CD4-positive, alpha-beta memory T cell (primary cell): ENCODE measurements around the gene TCL1B. TPM values are rescaled to one million over a fixed set of nuclear protein-coding genes. Genes with fewer than 3 reads are reported as not detected.
A peak's percentile ranks its signal among the peaks of the same experiment; 100 is the strongest.

ENCODE experiments used
- CTCF ChIA-PET: fragments of 350-600 bp; sonication (Branson Sonifier 250); formaldehyde crosslinking; loops from one replicate; lab custom pipeline; 2021; ENCODE audit warnings: inconsistent platforms; ENCODE audit not compliant: partially characterized antibody; lab: Charles Lee
- POLR2A ChIA-PET: fragments of 350-600 bp; sonication (Branson Sonifier 250); formaldehyde crosslinking; loops from one replicate; lab custom pipeline; 2021; ENCODE audit not compliant: partially characterized antibody; lab: Charles Lee
- DNase-seq, 5 donors: peaks; one replicate each; pipeline versions ENCODE4 v3.0.0 to v3.0.0-alpha.2; 2020 to 2022; ENCODE audit warnings: mixed read lengths in 1 of 5
- H3K27ac ChIP-seq: one replicate; pipeline ENCODE4 v1.7.0; 2013; ENCODE audit warnings: low read depth, low read length
- H3K27me3 ChIP-seq: 2 replicates; pipeline ENCODE4 v1.7.0; 2013; ENCODE audit warnings: mild to moderate bottlenecking, low read length, moderate library complexity; ENCODE audit not compliant: insufficient read depth
- H3K36me3 ChIP-seq: 2 replicates; pipeline ENCODE4 v1.7.0; 2013; ENCODE audit warnings: mild to moderate bottlenecking, low read length, moderate library complexity; ENCODE audit not compliant: insufficient read depth
- H3K4me1 ChIP-seq: 2 replicates; pipeline ENCODE4 v1.7.0; 2013; ENCODE audit warnings: mild to moderate bottlenecking, low read length, moderate library complexity; ENCODE audit not compliant: insufficient read depth
- H3K4me3 ChIP-seq, 2 donors: one replicate each; pipeline ENCODE4 v1.7.0; 2013; ENCODE audit warnings: low read length in 2 of 2, mild to moderate bottlenecking in 1 of 2
- H3K9me3 ChIP-seq, 2 donors: one replicate each; pipeline ENCODE4 v1.7.0; 2013; ENCODE audit warnings: low read length in 2 of 2, control low read depth in 1 of 2; ENCODE audit not compliant: control insufficient read depth in 1 of 2
- H3K27ac Mint-ChIP-seq, 7 donors: one replicate each; pipeline ENCODE4 v1.8.0; 2020 to 2021; ENCODE audit warnings: mixed read lengths in 7 of 7, mild to moderate bottlenecking in 6 of 7, inconsistent platforms in 3 of 7, moderate library complexity in 3 of 7
- H3K27me3 Mint-ChIP-seq, 2 donors: one replicate each; pipeline ENCODE4 v1.8.0; 2020 to 2021; ENCODE audit warnings: mixed read lengths in 2 of 2
- H3K36me3 Mint-ChIP-seq, 2 donors: one replicate each; pipeline ENCODE4 v1.8.0; 2020 to 2021; ENCODE audit warnings: mixed read lengths in 2 of 2, inconsistent platforms in 1 of 2, mild to moderate bottlenecking in 1 of 2
- H3K4me1 Mint-ChIP-seq, 4 donors: one replicate each; pipeline ENCODE4 v1.8.0; 2020 to 2021; ENCODE audit warnings: mixed read lengths in 4 of 4, mild to moderate bottlenecking in 1 of 4
- H3K4me3 Mint-ChIP-seq, 8 donors: one replicate each; pipeline ENCODE4 v1.8.0; 2020 to 2021; ENCODE audit warnings: mixed read lengths in 8 of 8, mild to moderate bottlenecking in 7 of 8, moderate library complexity in 6 of 8, inconsistent platforms in 3 of 8
- H3K9me3 Mint-ChIP-seq, 8 donors: one replicate each; pipeline ENCODE4 v1.8.0; 2020 to 2021; ENCODE audit warnings: mixed read lengths in 8 of 8, mild to moderate bottlenecking in 5 of 8, inconsistent platforms in 3 of 8, moderate library complexity in 1 of 8
- intact Hi-C: fragments of 100-400 bp; cut with micrococcal nuclease; formaldehyde crosslinking; loops from one replicate; pipeline ENCODE4 v1.15.1; 2023
- polyA plus RNA-seq, 2 donors: library from polyadenylated mRNA; unstranded; fragments of 300-500 nt; fragmentation: Illumina TruSeq; gene quantifications; one replicate each; pipeline ENCODE4 v1.2.3, GENCODE V29; 2021
- total RNA-seq, 2 experiments: library from RNA; stranded (reverse); gene quantifications; one replicate each; pipeline ENCODE4 v1.2.3, GENCODE V29; 2021

The TCL1B gene
- total and polyA plus RNA-seq, 4 experiments from 2014 or later = not detected

DNA sequence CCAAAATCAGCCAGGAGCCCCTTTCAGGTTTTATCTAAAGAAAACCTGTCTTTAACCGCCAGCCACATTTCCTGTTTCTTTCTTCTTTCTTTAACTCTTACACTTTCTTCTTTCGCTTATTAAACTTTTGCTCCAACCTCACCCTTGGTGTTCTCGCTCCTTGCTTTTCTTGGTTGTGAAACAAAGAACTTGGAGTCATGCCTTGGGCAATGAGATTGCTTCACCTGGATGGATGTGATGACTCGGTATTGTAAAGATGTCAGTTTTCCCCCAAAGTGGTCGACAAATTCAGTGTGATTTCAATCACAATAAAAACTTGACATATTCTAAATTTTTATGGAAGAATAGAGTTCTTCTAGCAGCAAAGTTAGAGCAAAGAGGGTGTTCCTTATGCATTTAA lies 43.9 kb downstream of the TCL1B start:
- no peaks in the 10 kb centered on the region for H3K4me1 ChIP-seq
- Mint-ChIP-seq H3K4me3 (no peak overlapping the region), H3K9me3 (peaks cover 0 to 10% (median 0%) of the 10 kb centered on the region in 8 donors), H3K27ac (no peak overlapping the region), H3K36me3 (no peaks in the 10 kb centered on the region), H3K27me3 (peaks cover 26 to 27% of the 10 kb centered on the region in 2 donors), H3K4me1 (no peaks in the 10 kb centered on the region)
- intact Hi-C loops = no loop called here
- H3K27ac ChIP-seq = no peak overlapping the region
- no peaks in the 10 kb centered on the region for H3K9me3 ChIP-seq
- H3K36me3 ChIP-seq = no peaks in the 10 kb centered on the region
- no peak overlapping the region for H3K4me3 ChIP-seq
- ChIA-PET POLR2A (no interaction called here), CTCF (no interaction called here)
- DNase-seq = no peak
- peaks cover 11% of the 10 kb centered on the region for H3K27me3 ChIP-seq

DNA sequence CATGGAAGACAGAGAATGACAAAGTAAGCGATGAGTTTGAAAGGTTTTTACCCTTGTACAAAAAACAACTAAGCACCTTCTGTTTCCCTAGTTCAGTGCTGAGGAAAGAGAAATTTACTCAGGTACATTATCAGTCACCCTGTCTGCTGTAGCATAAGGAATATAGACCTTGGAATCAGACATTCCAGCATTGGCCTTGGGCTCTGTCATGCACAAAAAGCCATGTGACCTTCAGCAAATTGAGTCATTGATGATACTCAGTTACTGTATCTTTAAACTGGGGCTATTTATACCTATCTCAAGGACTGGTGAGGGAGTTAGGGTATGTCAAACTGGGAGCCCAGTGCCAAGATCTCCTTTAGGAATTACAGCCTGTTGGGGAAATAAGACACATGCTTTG lies 47.0 kb downstream of the TCL1B start:
- Histone ChIP-seq H3K27me3 (no peaks in the 10 kb centered on the region), H3K36me3 (no peaks in the 10 kb centered on the region), H3K4me1 (peaks cover under 1% of the 10 kb centered on the region), H3K9me3 (no peaks in the 10 kb centered on the region), H3K27ac (no peak overlapping the region), H3K4me3 (no peak overlapping the region)
- ChIA-PET POLR2A (no interaction called here), CTCF (no interaction called here)
- Mint-ChIP-seq H3K4me1 (no peaks in the 10 kb centered on the region), H3K36me3 (no peaks in the 10 kb centered on the region), H3K9me3 (peaks cover 0 to 16% (median under 1%) of the 10 kb centered on the region in 8 donors), H3K27me3 (peaks cover 17 to 18% of the 10 kb centered on the region in 2 donors), H3K4me3 (no peak overlapping the region), H3K27ac (no peak overlapping the region)
- DNase-seq = no peak
- intact Hi-C loops = no loop called here

DNA sequence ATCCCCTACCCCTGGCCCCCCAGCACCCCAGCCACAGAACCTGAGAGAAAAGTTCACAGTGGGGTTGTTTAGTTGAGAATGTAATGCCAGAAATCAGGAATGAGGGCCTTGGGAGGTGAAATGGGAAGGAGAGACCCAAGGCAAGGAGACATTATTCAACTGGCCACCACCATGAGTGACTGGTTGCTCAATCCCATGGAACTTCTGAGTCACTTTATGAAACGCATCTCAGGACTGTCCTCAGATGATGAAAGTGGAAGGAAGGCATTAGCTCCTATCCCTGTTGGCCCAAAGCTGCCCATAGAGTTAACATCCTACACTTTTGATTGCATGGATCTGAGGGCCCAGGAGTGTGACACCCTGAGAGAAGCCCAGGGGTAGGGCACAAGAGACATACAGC lies 53.1 kb downstream of the TCL1B start:
- intact Hi-C loops = no loop called here
- no peak for DNase-seq
- H3K27me3 Mint-ChIP-seq = peaks cover 0 to 2% of the 10 kb centered on the region in 2 donors
- peaks cover 9% of the 10 kb centered on the region for H3K4me1 ChIP-seq
- no peaks in the 10 kb centered on the region for H3K36me3 ChIP-seq
- no peaks in the 10 kb centered on the region for H3K9me3 ChIP-seq
- no peak overlapping the region for H3K4me3 ChIP-seq
- H3K4me1 Mint-ChIP-seq = peaks cover 4 to 12% (median 6%) of the 10 kb centered on the region in 4 donors
- peaks cover 0 to 22% (median 11%) of the 10 kb centered on the region in 8 donors for H3K9me3 Mint-ChIP-seq
- peak overlapping the region in 4 of 7 donors; percentile 9 to 98 (median 88) for H3K27ac Mint-ChIP-seq
- H3K27me3 ChIP-seq = no peaks in the 10 kb centered on the region
- H3K4me3 Mint-ChIP-seq = no peak overlapping the region
- peaks cover 0 to 6% of the 10 kb centered on the region in 2 donors for H3K36me3 Mint-ChIP-seq
- ChIA-PET CTCF (no interaction called here), POLR2A (no interaction called here)
- H3K27ac ChIP-seq = no peak overlapping the region

DNA sequence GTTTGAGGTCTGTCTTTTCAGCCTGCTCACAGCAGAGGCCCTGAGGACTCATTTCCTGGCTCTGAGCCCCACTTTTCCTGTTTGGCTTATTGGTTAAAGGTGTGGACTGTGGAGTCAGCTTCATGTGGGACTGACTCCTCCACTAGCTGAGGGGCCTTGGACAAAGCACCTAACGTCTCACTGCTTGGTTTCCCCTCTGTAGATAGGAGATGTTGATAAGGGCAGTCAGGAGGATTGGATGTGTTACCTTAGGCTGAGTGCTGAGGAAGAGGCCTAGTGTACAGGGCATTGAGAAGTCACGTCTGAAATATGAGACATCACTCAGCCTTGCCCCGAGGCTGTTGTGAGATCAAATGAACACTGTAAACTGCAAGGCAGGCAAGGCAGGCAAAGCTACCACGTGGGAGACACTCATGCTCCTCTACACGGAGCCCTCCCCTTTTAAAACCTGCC lies 54.8 kb downstream of the TCL1B start:
- Histone ChIP-seq H3K36me3 (no peaks in the 10 kb centered on the region), H3K9me3 (no peaks in the 10 kb centered on the region), H3K27ac (no peak overlapping the region), H3K27me3 (no peaks in the 10 kb centered on the region), H3K4me1 (peaks cover 9% of the 10 kb centered on the region), H3K4me3 (no peak overlapping the region)
- peaks cover 0 to 6% of the 10 kb centered on the region in 2 donors for H3K36me3 Mint-ChIP-seq
- intact Hi-C loops = no loop called here
- no peak for DNase-seq
- H3K27ac Mint-ChIP-seq = no peak overlapping the region
- peaks cover 0 to 22% (median 11%) of the 10 kb centered on the region in 8 donors for H3K9me3 Mint-ChIP-seq
- ChIA-PET CTCF (no interaction called here), POLR2A (no interaction called here)
- peaks cover 2 to 8% of the 10 kb centered on the region in 2 donors for H3K27me3 Mint-ChIP-seq
- H3K4me1 Mint-ChIP-seq = peaks cover 4 to 12% (median 6%) of the 10 kb centered on the region in 4 donors
- no peak overlapping the region for H3K4me3 Mint-ChIP-seq

DNA sequence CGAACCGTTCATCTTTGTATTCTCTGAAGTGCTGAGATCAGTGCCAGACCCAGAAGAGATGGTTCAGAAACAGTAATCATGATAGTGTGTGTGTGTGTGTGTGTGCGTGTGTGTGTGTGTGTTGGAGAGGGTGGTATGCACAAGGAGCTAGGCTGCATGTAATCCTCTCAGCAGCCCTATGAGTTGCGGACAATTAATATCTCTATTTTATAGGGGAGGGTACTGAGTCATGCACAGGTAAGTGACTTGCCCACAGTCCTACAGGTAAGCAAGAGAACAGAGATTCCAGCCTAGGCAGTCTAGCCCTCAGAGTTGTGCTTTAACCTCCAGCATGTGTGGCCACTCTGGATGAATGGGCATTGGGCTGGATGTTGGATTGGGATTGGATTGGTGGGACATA lies 55.6 kb downstream of the TCL1B start:
- CTCF ChIA-PET = no interaction called here
- intact Hi-C loops = no loop called here
- H3K36me3 ChIP-seq = no peaks in the 10 kb centered on the region
- DNase-seq = no peak
- H3K9me3 Mint-ChIP-seq = peaks cover 0 to 22% (median 11%) of the 10 kb centered on the region in 8 donors
- no peaks in the 10 kb centered on the region for H3K9me3 ChIP-seq
- H3K4me3 Mint-ChIP-seq = no peak overlapping the region
- H3K27ac ChIP-seq = no peak overlapping the region
- H3K36me3 Mint-ChIP-seq = peaks cover 0 to 6% of the 10 kb centered on the region in 2 donors
- peaks cover 4 to 12% (median 6%) of the 10 kb centered on the region in 4 donors for H3K4me1 Mint-ChIP-seq
- peaks cover 2 to 8% of the 10 kb centered on the region in 2 donors for H3K27me3 Mint-ChIP-seq
- H3K27ac Mint-ChIP-seq = no peak overlapping the region
- POLR2A ChIA-PET = no interaction called here
- no peaks in the 10 kb centered on the region for H3K27me3 ChIP-seq
- H3K4me3 ChIP-seq = no peak overlapping the region
- H3K4me1 ChIP-seq = peaks cover 9% of the 10 kb centered on the region

Other genes with a start within 250 kb of the TCL1B start
- 10 to 100 TPM; 47.7 to 52.2 TPM for gene SYNE3, start 169.8 kb upstream of the TCL1B start, total RNA-seq
- 1 to 10 TPM; 4.3 to 9.0 TPM for gene SYNE3, start 169.8 kb upstream of the TCL1B start, polyA plus RNA-seq
- gene GLRX5, start 151.4 kb upstream of the TCL1B start, total RNA-seq = 10 to 100 TPM; 17.6 to 18.7 TPM
- 10 to 100 TPM; 60.3 to 74.7 TPM for gene GLRX5, start 151.4 kb upstream of the TCL1B start, polyA plus RNA-seq
- not detected for gene TCL1A, start 27.7 kb downstream of the TCL1B start, total RNA-seq
- under 1 TPM in 1 of 2 donors, not detected in 1; 0.71 TPM for gene TCL1A, start 27.7 kb downstream of the TCL1B start, polyA plus RNA-seq
- gene TUNAR, start 190.4 kb downstream of the TCL1B start, total RNA-seq = not detected
- gene TUNAR, start 190.4 kb downstream of the TCL1B start, polyA plus RNA-seq = not detected